ENCODE results near the gene EXOC2.

GRCh38 chr6:635233-635632, 57.7 kb downstream of the EXOC2 start:
- TF ChIP-seq CTCF (IDR thresholded peaks at IDR 0.05; ENCODE audit: low read depth, low read length) (no peak), EZH2phosphoT487 (IDR thresholded peaks at IDR 0.05; ENCODE audit: low read depth) (no peak)
